Glomerular visceral epithelial cell (primary cell): ENCODE data around the gene ACVR1.
"Not testable (repeated sequence)": the region's sequence is repeated elsewhere in the genome, so short reads cannot be mapped to it uniquely, and the experiment has no call there.

Experiments
- DNase-seq: peaks from one replicate; pipeline ENCODE4 v3.0.0-alpha.2; 2016; ENCODE audit errors: extremely low spot score

The ACVR1 gene

DNA sequence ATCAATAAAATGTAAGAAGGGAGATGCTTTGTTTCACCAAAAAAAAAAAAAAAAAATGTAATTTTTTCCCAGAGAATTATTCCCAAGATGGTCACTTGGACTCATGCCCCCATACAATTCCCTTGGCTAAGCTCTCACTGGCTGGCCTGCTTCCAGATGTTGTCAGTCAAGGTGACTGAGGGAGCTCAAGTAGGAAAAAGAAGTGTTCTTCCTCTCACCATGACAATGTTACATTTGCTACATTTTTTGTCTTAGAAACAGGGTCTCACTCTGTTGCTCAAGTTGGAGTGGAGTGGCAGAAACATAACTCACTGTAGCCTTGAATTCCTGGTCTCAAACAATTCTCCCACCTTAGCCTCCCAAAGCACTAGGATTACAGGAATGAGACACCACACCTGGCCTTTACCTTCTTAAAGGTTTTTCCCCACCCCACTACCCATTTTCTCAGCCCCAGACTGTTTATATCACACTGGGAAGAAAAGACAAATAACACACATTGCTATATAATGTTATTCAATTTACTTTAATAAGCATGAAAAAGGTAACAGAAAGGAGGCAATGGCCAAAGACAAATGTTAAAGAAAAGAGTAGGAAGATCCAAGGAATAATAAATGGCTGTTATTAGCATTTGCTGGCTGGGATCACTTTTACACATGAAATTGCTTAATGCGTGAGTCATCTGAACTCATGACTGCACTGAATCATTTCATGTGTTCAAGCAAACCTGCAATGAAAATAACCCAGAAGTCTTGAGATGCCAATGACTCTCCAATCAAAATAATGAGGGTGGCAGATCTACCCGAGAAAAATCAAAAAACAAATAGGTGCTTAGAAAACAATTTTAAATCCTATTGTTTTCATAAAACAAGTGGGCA lies 45.2 kb downstream of the ACVR1 start:
- DNase-seq, result peak; percentile 78

DNA sequence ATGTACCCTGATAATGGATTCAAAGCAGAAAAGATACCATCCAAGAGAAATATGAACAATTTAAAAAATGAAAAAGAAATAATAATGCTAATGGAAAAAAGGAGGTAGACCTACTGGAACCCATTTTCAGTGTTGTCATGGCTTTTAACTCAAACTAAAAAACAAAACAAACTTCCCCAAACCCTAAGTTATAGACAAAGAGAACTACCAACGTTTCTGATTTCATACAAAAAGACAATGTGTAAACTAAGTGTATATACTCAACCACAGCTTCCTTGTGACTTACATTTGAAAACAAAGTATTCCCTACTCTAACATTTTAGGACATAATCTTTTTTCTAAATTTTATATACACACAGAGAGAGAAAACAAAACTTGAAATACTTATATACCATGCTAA lies 45.9 kb downstream of the ACVR1 start:
- no peak for DNase-seq

DNA sequence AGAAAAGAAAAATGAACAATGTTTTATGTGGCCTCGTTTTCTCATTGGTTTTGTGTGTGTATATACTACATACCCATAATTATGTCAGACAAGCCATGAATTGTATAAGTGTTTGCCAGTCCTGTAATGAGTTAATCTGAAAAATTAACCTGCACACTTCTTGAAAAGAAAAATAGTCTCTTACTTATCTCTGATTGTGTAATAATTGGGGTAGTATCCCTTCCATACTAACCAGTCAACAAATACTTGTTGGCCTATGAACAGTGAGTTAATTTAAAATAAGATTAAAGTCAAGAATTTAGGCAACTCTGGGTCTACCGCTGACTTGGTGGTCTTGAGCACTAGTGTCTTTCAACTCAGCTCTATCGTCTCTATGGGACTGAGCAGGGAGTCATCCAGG lies 48.8 kb downstream of the ACVR1 start:
- no peak for DNase-seq

DNA sequence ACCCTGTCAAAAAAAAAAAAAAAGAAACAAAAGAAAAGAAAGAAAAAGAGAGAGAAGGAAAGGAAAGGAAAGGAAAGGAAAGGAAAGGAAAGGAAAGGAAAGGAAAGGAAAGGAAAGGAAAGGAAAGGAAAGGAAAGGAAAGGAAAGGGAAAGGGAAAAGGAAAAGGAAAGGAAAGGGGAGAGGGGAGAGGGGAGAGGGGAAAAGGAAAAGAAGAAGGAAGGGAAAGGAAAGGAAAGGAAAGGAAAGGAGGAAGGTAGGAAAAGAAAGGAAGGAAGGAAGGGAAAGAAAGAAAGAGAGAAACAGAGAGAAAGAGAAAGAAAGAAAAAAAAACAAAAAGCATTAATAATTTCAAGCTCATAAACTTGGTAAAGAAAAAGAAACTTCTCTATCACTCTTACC lies 49.5 kb downstream of the ACVR1 start:
- DNase-seq, result not testable (repeated sequence)

DNA sequence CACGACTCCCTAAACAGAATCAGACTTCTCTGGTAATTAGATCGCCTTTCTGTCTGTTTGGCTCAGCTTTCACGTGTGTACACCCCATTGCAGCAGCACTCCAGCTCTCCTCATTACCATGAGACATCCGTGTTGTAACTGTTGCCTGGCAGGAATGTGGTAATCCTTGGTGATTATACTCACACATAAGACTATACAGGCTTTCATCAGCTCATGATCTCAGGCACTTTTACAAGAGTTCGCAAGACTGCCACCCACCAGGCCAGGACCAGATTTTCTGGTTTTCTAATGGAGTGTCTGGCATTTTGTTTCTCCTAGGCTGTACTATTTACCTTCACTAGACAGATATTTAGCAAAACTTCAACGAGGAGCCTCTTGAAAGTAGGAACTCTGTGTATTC lies 50.2 kb downstream of the ACVR1 start:
- no peak for DNase-seq

DNA sequence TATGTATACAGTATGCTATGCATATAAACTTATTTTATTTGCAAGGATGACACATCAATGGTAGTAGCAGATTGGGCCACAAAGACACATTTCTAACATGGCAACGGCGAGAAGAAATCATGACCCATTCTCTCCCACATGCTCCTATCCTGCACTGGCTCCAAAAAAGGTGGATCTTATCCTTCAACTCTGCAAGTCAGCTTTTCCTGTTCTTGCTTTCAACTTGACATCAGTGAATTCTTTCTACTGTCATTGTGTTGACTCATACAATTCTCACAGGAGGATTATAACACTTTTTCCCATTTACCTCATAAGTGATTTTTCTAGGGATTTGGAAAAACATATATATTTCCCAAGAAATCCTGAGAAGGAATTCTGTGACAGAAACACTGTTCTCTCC lies 53.1 kb downstream of the ACVR1 start:
- DNase-seq, result no peak

DNA sequence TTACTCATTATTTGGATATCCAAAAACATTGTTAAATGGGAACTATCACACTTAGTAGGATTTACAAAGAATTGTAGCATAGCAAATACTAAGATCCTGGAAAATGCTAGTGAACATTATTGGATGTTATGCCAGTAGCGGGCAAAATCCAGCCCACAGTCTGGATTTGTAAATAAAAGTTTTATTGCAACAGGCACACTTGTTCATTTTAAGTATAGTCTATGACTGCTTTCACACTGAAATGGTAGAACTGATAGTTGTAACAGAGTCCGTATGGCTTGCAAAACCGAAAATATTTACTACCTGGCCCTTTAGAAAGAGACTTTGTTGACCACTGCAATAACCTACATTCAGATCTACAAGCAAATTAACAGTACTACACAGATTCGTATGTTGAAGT lies 53.6 kb downstream of the ACVR1 start:
- DNase-seq, result no peak

DNA sequence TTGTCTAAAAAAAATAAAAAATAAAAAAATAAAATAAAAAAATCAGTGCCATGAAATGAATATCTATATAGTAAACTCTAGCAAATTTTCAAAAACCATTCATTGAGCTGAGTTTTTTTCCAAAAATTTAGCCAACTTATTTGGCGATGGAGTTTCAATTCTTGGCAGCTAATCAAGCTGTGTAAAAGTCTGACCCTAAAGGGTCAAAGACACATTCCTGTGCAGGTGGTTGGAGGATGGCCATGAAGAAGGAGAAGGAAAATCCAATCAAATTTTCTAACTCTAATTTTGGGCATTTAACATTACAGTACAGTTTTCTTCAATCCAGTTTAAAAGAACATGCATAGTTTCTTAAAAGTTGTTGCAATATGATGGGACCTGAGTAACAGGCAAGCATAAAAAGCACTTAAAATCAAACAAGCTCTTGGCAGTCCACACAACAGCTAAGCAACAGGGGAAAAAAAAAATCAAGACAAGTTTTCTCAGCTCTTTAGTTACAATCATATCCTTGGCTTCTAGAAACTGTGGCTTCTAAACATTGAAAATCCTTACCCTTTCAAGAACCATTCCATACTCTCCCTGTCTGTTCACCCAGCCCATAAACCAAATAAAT lies 54.5 kb downstream of the ACVR1 start:
- no peak for DNase-seq

DNA sequence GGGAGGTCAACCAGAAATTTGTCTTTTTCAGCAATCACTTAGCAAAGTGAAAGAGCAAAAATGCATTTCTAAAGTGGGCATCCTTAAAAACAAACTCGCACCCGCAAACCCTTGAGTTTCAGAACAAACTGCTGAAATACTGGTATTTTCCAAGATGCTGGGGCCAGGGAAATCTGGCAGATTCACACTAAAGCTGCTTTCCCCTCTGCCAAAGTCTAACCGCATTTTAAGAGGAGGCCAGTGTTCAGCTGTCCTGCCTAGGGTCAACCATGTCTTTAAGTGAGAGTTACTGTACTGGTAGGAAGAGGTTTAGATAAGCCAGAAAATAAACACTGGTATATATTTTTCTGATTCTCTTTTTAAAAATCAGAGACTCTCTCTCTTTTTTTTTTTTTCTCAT lies 55.9 kb downstream of the ACVR1 start:
- no peak for DNase-seq

DNA sequence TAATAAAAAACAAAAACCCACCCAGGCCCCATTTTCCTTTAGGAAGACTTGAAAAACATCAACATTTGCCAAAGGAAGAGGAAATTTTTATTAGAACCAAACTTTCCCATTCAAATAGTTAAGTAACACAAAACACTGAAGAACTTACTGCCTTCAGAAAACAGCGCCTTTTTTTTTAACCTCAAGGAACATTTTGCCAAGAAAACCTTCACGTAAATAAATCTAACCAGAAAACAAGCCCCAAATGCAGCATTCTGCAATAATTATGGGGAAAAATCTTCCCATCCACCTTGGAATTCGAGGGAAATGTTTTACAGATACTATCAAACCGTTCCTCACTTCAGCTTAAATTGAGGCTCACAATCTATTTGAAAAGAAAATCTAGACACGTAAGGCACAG lies 56.4 kb downstream of the ACVR1 start:
- DNase-seq, result no peak

DNA sequence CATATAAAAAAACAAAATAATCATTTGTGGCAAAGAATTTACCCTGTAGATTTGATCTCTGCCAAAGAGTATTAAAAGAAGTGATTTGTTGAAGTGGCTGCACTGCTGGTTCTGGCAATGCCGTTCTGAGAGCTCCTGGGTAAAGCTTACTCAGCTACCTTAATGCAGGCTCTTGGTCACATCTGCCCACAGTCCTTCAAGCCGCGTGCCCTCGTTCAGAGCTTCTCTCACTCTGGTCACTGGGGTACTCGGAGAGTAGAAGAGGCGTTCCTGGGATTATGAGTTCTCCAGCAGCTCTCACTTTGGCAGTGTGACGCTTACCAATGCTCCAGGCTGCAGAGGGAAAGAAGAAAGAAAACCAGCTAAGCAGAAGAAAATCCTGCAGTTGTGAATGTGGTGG lies 57.9 kb downstream of the ACVR1 start:
- no peak for DNase-seq

DNA sequence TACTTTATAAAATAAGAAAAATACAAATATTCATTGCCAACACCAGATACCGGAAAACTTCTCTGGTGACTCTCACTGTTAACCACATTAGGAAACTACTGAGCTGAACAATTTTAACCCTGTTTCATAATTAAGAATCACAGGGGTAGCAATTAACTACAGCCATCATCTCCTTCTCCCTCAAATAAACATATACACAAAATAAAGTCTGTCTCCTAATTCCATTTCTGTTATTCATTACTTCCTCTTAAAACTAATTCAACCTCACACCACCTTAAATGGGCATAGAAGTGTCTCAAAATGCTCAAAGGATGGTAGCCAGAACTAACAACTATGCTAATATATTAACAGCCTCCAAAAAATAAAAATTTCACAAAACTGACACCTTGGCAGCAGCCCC lies 60.7 kb downstream of the ACVR1 start:
- no peak for DNase-seq

DNA sequence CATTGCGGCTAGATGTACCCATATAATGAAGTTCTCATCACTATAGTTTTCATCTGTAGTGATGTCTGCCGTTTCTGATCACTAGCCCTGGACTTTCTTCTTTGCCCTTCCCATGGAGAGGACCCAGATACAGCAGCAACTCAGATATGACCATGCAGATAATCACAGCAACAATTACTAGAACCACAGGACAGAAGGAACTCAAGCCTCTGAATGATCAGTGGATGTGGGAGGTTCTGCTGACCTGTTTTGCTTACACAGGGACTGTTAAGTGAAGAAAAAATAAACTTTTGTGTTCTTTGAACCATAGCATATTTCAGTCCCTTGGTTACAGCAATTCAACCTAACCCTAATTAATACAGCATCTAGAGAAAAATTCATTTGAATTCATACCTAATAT lies 62.7 kb downstream of the ACVR1 start:
- DNase-seq, result no peak

DNA sequence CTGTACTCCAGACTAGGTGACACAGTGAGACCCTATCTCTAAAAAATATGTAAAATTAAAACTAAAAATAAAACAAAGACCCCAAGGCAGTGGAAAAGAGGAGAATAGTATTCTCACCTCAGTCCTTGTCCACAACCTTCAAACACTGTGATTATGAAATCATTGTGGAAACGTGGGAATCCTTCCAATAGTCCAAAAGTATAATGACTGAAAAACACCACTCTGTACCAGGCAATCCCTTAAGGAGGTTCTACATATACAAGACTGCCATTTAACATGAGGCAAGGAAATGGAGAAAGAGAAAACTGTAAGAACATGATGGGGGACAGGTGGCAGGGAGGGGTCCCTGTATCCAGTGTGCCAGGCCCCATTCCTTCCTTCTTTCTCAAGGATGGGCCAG lies 66.1 kb downstream of the ACVR1 start:
- no peak for DNase-seq

DNA sequence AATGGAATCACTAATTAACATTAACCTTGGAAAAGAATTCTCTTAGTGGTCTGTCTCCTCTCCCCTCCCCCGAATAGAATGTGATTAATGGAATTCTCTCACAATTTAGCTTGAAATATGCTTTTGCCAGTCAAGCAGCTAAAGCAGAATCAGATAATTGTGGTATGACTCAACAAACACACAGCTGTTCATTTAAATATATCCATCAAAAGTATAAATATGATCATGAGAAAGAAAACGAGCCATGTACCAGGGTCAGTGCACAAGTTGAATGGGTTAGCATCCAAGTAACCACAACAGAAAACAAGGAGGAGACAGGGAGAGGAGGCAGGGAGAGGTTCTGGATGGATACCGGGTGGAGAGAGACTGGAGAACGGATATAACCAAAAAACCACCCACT lies 66.9 kb downstream of the ACVR1 start:
- no peak for DNase-seq

DNA sequence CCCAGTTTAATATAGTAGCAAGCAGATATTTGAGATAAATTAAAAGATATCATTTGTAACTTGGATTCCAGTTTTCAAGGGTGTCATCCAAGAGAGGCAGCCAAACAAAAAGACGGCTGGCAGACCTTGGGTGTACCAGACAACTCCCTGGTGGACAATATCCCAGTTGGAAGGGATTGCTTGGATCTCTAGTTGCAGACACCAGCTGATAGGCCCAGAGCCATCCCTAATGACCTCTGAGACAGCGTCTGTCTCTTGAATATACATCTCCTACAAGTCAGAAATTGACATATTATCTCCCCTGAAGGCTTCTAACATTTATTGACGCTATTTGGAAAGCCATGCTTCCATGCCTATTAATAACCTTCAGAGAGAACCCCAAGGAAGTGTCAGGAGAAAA lies 67.7 kb downstream of the ACVR1 start:
- no peak for DNase-seq

DNA sequence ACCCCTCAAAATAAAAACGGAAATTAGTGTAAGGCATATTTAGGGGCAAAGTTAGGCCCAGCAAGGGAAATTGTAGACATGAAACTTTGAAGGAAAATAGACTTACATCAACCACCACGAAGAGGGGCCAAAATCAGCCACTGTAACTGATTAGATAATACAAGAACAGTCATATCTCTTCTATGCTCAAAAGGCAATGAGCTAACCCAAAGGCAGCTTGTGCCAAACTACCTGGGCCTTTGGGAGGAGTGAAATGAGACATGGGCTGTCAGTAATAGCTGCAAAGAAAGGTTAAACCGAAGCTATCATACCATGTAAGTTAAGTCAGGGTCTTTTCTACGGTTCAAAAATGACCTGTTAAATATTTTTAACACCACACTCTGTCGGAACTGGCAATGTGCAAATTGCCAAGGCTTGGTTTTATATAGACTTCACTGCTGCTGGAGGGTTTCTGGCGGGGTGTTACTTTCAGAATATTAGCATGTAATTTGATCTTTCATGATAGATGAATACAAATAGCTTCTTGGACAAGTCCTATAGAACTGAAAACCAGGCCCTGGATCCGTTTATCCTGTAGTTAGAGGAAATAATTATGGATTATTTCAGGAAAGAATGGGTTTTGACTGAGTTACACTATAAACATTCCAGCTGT lies 69.6 kb downstream of the ACVR1 start:
- DNase-seq, result no peak

DNA sequence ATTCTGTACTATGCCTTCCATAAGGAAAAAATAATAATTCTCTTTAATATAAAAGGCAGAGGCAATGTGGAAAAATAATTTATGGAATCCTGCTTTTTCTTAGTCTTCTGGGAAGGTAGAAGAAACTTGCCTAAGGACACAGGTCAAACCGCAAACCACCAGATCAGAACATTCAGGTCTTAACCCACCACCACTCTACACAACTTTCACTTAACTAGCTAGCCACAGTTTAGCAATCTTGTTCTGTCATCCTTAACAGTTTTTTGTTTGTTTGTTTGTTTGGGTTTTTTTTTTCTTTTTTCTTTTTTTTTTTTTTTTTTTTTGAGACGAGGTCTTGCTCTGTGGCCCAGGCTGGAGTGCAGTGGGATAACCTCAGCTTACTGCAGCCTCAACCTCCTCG lies 70.6 kb downstream of the ACVR1 start:
- no peak for DNase-seq

DNA sequence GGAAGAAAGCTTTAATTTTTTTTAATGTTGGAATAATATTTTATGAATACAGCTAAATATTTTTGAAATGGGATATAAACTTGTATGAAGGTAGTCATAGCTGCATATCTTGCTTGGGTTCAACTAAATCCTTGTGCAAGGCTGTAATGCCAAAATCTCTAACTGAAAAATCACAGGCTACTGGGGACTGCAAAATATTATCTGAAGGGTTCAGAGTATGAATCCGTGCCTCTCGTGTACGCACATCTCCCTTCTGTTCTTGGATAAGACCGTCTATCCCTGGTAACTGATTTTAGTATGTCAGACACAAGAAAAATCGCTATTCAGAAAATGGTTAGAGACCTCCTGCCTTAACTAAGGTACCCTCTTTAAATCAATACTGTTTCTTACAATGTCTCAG lies 71.8 kb downstream of the ACVR1 start:
- no peak for DNase-seq

DNA sequence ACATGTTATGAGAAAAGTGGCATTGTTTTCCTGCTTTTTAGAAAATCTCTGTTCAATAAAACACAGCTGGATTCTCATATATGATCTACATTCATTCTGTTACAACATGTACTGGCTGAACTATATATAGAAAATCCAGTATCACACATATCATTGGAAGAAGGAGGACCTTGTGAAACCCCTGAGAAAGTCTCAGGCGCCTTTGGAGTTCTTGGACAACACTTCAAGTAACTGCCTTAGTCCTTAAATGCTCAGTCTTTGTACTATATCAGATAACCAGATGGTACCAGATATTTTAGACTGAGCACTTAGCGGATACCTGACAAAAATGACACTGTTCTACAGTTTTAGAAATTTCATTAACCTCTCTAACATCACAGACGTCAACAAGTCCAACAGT lies 72.2 kb downstream of the ACVR1 start:
- DNase-seq, result no peak

DNA sequence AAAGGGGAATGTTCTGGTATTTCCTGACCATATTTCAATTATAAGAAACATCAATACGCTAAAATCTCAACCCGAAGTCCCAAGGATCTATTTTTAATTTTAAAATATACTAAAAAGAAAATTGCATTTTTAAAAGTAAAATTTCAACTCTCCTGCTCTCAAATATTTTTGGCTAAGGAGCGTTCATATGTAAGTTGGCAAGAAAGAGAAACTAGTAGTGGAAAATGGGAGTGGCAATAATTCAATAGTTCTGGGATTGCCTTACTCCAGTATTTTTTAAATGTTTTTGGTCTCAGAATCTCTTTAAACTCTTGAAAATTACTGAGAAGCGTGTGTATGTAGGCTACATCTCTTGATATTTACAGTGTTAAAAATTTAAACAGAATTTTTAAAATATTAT lies 72.7 kb downstream of the ACVR1 start:
- DNase-seq, result no peak

DNA sequence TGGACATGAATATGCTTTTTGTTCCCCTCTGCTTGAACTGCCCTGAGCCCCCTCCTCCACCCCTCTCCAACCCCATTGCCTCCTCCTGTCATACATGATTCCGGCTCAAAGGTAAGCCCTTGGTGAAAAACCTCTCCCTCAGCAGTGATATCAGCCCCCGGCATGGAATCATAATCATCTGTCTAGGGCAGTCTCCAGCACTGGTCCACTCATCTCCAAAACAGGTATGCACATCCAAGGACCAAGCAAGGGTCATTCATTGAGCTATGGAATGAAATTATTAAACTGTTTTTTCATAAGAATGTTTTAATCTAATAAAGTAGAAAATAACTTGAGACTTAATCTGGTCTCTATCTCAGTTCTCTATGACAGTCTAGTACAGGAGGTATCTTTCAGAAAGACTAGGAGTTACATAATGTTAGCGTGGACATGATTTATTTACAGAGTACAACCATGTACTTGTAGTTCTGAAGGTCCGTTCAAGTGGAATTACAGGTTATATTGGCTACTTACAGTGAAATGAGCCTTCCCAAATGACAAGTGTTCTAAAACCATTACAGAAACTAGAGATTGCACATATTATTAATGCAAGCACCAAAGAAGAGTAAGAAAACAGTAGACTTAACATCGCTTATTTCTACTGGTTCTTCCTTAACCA lies 75.2 kb downstream of the ACVR1 start:
- DNase-seq, result no peak
